Keratinocyte (primary cell): ENCODE data around the gene HADHB. TPM values are rescaled to one million over a fixed set of nuclear protein-coding genes. Genes with fewer than 3 reads are reported as not detected.

ENCODE experiments used
- DNase-seq: peaks from one replicate; pipeline ENCODE4 v3.0.0-alpha.2; 2011; ENCODE audit warnings: low read depth, missing footprints, low spot score
- FAIRE-seq: peaks from 2 replicates; lab custom pipeline; 2011; peaks lifted over from hg19 to GRCh38; lab: Jason Lieb, UNC
- H2AFZ ChIP-seq: 2 replicates; pipeline ENCODE4 v1.6.0; 2012; ENCODE audit warnings: low read length, control low read depth, inconsistent platforms; ENCODE audit not compliant: control insufficient read depth
- H3K27ac ChIP-seq: 2 replicates; pipeline ENCODE4 v1.5.1; 2011; ENCODE audit warnings: low read length; ENCODE audit not compliant: control insufficient read depth, insufficient read depth
- H3K27me3 ChIP-seq: 3 replicates; pipeline ENCODE4 v1.6.0; 2011; ENCODE audit warnings: low read length; ENCODE audit not compliant: control insufficient read depth, insufficient read depth; ENCODE audit errors: extremely low read depth
- H3K36me3 ChIP-seq, 2 experiments: 2 replicates in 1 of 2; 3 replicates in 1 of 2; pipeline ENCODE4 v1.5.1; 2011; ENCODE audit warnings: low read length in 2 of 2, mild to moderate bottlenecking in 1 of 2; ENCODE audit not compliant: control insufficient read depth in 2 of 2, insufficient read depth in 2 of 2; ENCODE audit errors: extremely low read depth in 1 of 2
- H3K4me1 ChIP-seq: 3 replicates; pipeline ENCODE4 v1.5.1; 2011; ENCODE audit warnings: low read length; ENCODE audit not compliant: control insufficient read depth, insufficient read depth; ENCODE audit errors: extremely low read depth
- H3K4me2 ChIP-seq: 3 replicates; pipeline ENCODE4 v1.6.0; 2011; ENCODE audit warnings: low read depth, low read length; ENCODE audit not compliant: control insufficient read depth, insufficient read depth; ENCODE audit errors: extremely low read depth
- H3K4me3 ChIP-seq, 3 experiments: fragments of 200-600 bp in 1 of 3; sonication (generic) in 1 of 3; 2 replicates in 2 of 3; 3 replicates in 1 of 3; pipeline ENCODE4 v1.5.1; 2011 to 2016; ENCODE audit warnings: low read length in 3 of 3, mild to moderate bottlenecking in 3 of 3, control low read depth in 2 of 3, inconsistent platforms in 1 of 3, low read depth in 1 of 3, mixed read lengths in 1 of 3, mixed run types in 1 of 3, moderate library complexity in 1 of 3; ENCODE audit not compliant: control insufficient read depth in 2 of 3, insufficient read depth in 2 of 3; ENCODE audit errors: extremely low read depth in 1 of 3
- H3K79me2 ChIP-seq: 2 replicates; pipeline ENCODE4 v1.6.0; 2012; ENCODE audit warnings: low read length; ENCODE audit not compliant: control insufficient read depth, insufficient read depth
- H3K9ac ChIP-seq: 3 replicates; pipeline ENCODE4 v1.6.0; 2011; ENCODE audit warnings: low read length; ENCODE audit not compliant: control insufficient read depth, insufficient read depth; ENCODE audit errors: extremely low read depth
- H3K9me1 ChIP-seq: 3 replicates; pipeline ENCODE4 v1.6.0; 2011; ENCODE audit warnings: low read length; ENCODE audit not compliant: control insufficient read depth, insufficient read depth; ENCODE audit errors: extremely low read depth
- H3K9me3 ChIP-seq: 2 replicates; pipeline ENCODE4 v1.5.1; 2012; ENCODE audit warnings: low read depth, low read length; ENCODE audit not compliant: control insufficient read depth
- H4K20me1 ChIP-seq: 3 replicates; pipeline ENCODE4 v1.6.0; 2011; ENCODE audit warnings: low read length; ENCODE audit not compliant: control insufficient read depth, insufficient read depth; ENCODE audit errors: extremely low read depth
- CTCF ChIP-seq, 3 experiments: IDR thresholded peaks in 1 of 3; conservative IDR thresholded peaks in 1 of 3; optimal IDR thresholded peaks in 1 of 3; 2 replicates in 2 of 3; 3 replicates in 1 of 3; pipeline versions ENCODE3 to v1.5.1; 2011; ENCODE audit warnings: low read length in 3 of 3, mild to moderate bottlenecking in 3 of 3, moderate library complexity in 2 of 3, control low read depth in 1 of 3, inconsistent platforms in 1 of 3; ENCODE audit not compliant: insufficient read depth in 2 of 3; ENCODE audit errors: extremely low read depth in 1 of 3
- EZH2 ChIP-seq: IDR thresholded peaks from one replicate; pipeline ENCODE4 v1.6.1; 2012; ENCODE audit warnings: inconsistent platforms, mild to moderate bottlenecking, low read length, moderate library complexity
- dilution Hi-C: fragments of 300-500 bp; cut with MboI; formaldehyde crosslinking; loops from one replicate; pipeline ENCODE4 v1.7.0; 2020; ENCODE audit warnings: low sequenced_read_pairs; ENCODE audit not compliant: extremely low pct_ligation_motif_present
- polyA plus RNA-seq, 5 experiments: library from polyadenylated mRNA; depleted of rRNA in 3 of 5; stranded (reverse) in 3 of 5; stranded (forward) in 1 of 5; unstranded in 1 of 5; fragments of >200 nt; gene quantifications; 1 replicate in 1 of 5; 2 replicates in 3 of 5; 3 replicates in 1 of 5; pipeline versions ENCODE4 v1.2.1 to v1.2.3, GENCODE V29; 2011 to 2012; ENCODE audit warnings: missing spikeins in 2 of 5, low read depth in 1 of 5, low replicate concordance in 1 of 5

The HADHB gene
- polyA plus RNA-seq, 1 donor (not counting 4 experiments of a cell fraction or from before 2014, with no cell fraction given): 109 TPM

GRCh38 chr2:26274058-26274613 is 29.4 kb downstream of the HADHB start:
- H3K9me3 ChIP-seq: no peaks in the 10 kb centered on the region
- H2AFZ ChIP-seq: no peak overlapping the region
- peak overlapping the region; percentile 82 for H3K9ac ChIP-seq
- H3K27ac ChIP-seq: peak overlapping the region; percentile 99
- H3K36me3 ChIP-seq: peaks cover 4 to 32% of the 10 kb centered on the region in 2 experiments
- no peaks in the 10 kb centered on the region for H3K9me1 ChIP-seq
- FAIRE-seq (peak; percentile 89), DNase-seq (peak; percentile 91)
- H4K20me1 ChIP-seq: no peaks in the 10 kb centered on the region
- peaks cover 41% of the 10 kb centered on the region for H3K4me1 ChIP-seq
- H3K27me3 ChIP-seq: no peaks in the 10 kb centered on the region
- H3K4me2 ChIP-seq: peak overlapping the region; percentile 75
- peak overlapping the region in 1 of 3 experiments; percentile 41 for H3K4me3 ChIP-seq
- no peaks in the 10 kb centered on the region for H3K79me2 ChIP-seq
- TF ChIP-seq EZH2 (no peak), CTCF (optimal IDR thresholded peaks at IDR 0.05 in 1 of 3, IDR thresholded peaks at IDR 0.05 in 1 of 3, conservative IDR thresholded peaks at IDR 0.05 in 1 of 3; ENCODE audit: extremely low read depth in 1 of 3, insufficient read depth in 2 of 3, low read length in 3 of 3) (no peak)
- dilution Hi-C loops: no loop called here

- H4K20me1 ChIP-seq: no peaks in the 10 kb centered on the region
- DNase-seq (no peak), FAIRE-seq (no peak)
- no peak overlapping the region for H3K9ac ChIP-seq
- no peak overlapping the region for H2AFZ ChIP-seq
- H3K36me3 ChIP-seq: peaks cover 5 to 42% of the 10 kb centered on the region in 2 experiments
- no peaks in the 10 kb centered on the region for H3K9me3 ChIP-seq
- H3K27me3 ChIP-seq: no peaks in the 10 kb centered on the region
- H3K79me2 ChIP-seq: no peaks in the 10 kb centered on the region
- H3K27ac ChIP-seq: peak overlapping the region; percentile 8
- H3K4me2 ChIP-seq: no peak overlapping the region
- H3K4me3 ChIP-seq: no peak overlapping the region
- TF ChIP-seq CTCF (optimal IDR thresholded peaks at IDR 0.05 in 1 of 3, IDR thresholded peaks at IDR 0.05 in 1 of 3, conservative IDR thresholded peaks at IDR 0.05 in 1 of 3; ENCODE audit: extremely low read depth in 1 of 3, insufficient read depth in 2 of 3, low read length in 3 of 3) (no peak), EZH2 (no peak)
- peaks cover 37% of the 10 kb centered on the region for H3K4me1 ChIP-seq
- no peaks in the 10 kb centered on the region for H3K9me1 ChIP-seq
- dilution Hi-C loops: no loop called here
Measured at GRCh38 chr2:26276484-26277227, 31.9 kb downstream of the HADHB start.
